SK-N-SH (cell line): ENCODE measurements around the gene R3HCC1L. TPM values are rescaled to one million over a fixed set of nuclear protein-coding genes. Genes with fewer than 3 reads are reported as not detected.

Experiments
- CTCF ChIA-PET: fragments of 300-600, 350-600 bp; formaldehyde crosslinking; extraction: SDS; loops from one replicate; lab custom pipeline; 2021; lab: Yijun Ruan, JAX
- POLR2A ChIA-PET: fragments of 350-600 bp; sonication (Branson Sonifier 250); formaldehyde crosslinking; extraction: SDS; loops from one replicate; lab custom pipeline; 2020; ENCODE audit warnings: antibody characterized with exemption, inconsistent platforms; lab: Yijun Ruan, JAX
- DNase-seq: peaks from one replicate; pipeline ENCODE4 v3.0.0; 2012
- H2AFZ ChIP-seq: fragments of 200-600 bp; sonication (generic); 2 replicates; pipeline ENCODE4 v1.8.1; 2016; ENCODE audit warnings: antibody characterized with exemption, mild to moderate bottlenecking, low read depth
- H3F3A ChIP-seq: fragments of 200-600 bp; sonication (generic); replicated peaks from 2 replicates; pipeline ENCODE3; 2016; ENCODE audit warnings: antibody characterized with exemption, mild to moderate bottlenecking; ENCODE audit not compliant: insufficient read depth
- H3K27ac ChIP-seq, 2 experiments: fragments of 200-500 bp in 1 of 2; fragments of 200-600 bp in 1 of 2; sonication (Bioruptor generic) in 1 of 2; sonication (generic), shearing (Covaris generic) in 1 of 2; 2 replicates each; pipeline versions ENCODE4 v1.5.1 to v1.6.1; 2014 to 2016; ENCODE audit warnings: low read depth in 2 of 2, inconsistent platforms in 1 of 2, low read length in 1 of 2, mild to moderate bottlenecking in 1 of 2, mixed read lengths in 1 of 2
- H3K27me3 ChIP-seq: fragments of 200-600 bp; sonication (generic), shearing (Covaris generic); 2 replicates; pipeline ENCODE4 v1.6.1; 2016; ENCODE audit warnings: mixed run types; ENCODE audit not compliant: insufficient read depth
- H3K36me3 ChIP-seq, 2 experiments: fragments of 200-500 bp in 1 of 2; fragments of 200-600 bp in 1 of 2; sonication (Bioruptor generic) in 1 of 2; sonication (generic) in 1 of 2; replicated peaks in 1 of 2; 2 replicates each; pipeline versions ENCODE3 to v1.5.1; 2014 to 2016; ENCODE audit warnings: low read length in 1 of 2, mild to moderate bottlenecking in 1 of 2; ENCODE audit not compliant: insufficient read depth in 2 of 2, control insufficient read depth in 1 of 2
- H3K4me1 ChIP-seq, 2 experiments: fragments of 200-500 bp in 1 of 2; fragments of 200-600 bp in 1 of 2; sonication (Bioruptor generic) in 1 of 2; sonication (generic), shearing (Covaris generic) in 1 of 2; 2 replicates each; pipeline versions ENCODE4 v1.5.1 to v1.6.1; 2014 to 2016; ENCODE audit warnings: low read depth in 1 of 2, low read length in 1 of 2, mixed run types in 1 of 2; ENCODE audit not compliant: insufficient read depth in 2 of 2, control insufficient read depth in 1 of 2
- H3K4me2 ChIP-seq: fragments of 200-600 bp; sonication (generic), shearing (Covaris generic); 2 replicates; pipeline ENCODE4 v1.6.1; 2017; ENCODE audit warnings: mixed run types
- H3K4me3 ChIP-seq, 2 experiments: fragments of 200-500 bp in 1 of 2; fragments of 200-600 bp in 1 of 2; sonication (Bioruptor generic) in 1 of 2; sonication (generic), shearing (Covaris generic) in 1 of 2; 2 replicates each; pipeline versions ENCODE4 v1.5.1 to v1.8.1; 2014 to 2016; ENCODE audit warnings: low read depth in 2 of 2, inconsistent platforms in 1 of 2, low read length in 1 of 2, mild to moderate bottlenecking in 1 of 2, mixed read lengths in 1 of 2, moderate library complexity in 1 of 2
- H3K79me2 ChIP-seq: fragments of 200-600 bp; sonication (generic); 2 replicates; pipeline ENCODE4 v1.8.1; 2017; ENCODE audit warnings: mild to moderate bottlenecking; ENCODE audit not compliant: insufficient read depth
- H3K9ac ChIP-seq: fragments of 200-600 bp; sonication (generic); 2 replicates; pipeline ENCODE4 v1.6.1; 2017; ENCODE audit warnings: mixed run types
- H3K9me2 ChIP-seq: fragments of 200-600 bp; sonication (generic); 2 replicates; pipeline ENCODE4 v1.6.1; 2017; ENCODE audit warnings: mixed run types
- H3K9me3 ChIP-seq: fragments of 200-600 bp; sonication (generic); 2 replicates; pipeline ENCODE4 v1.6.1; 2017; ENCODE audit warnings: mixed run types, mild to moderate bottlenecking, moderate library complexity
- H4K20me1 ChIP-seq: fragments of 200-600 bp; sonication (generic); 2 replicates; pipeline ENCODE4 v1.6.1; 2017; ENCODE audit warnings: mild to moderate bottlenecking, mixed run types; ENCODE audit not compliant: insufficient read depth
- CHD2 ChIP-seq: fragments of 150-350 bp; IDR thresholded peaks from 2 replicates; pipeline ENCODE4 v1.6.1; 2018; ENCODE audit warnings: low read length; ENCODE audit not compliant: partially characterized antibody
- CTCF ChIP-seq: fragments of 200-600 bp; sonication (generic); IDR thresholded peaks from 2 replicates; pipeline ENCODE4 v1.6.1; 2017; ENCODE audit warnings: antibody characterized with exemption, mild to moderate bottlenecking, moderate library complexity
- ELF1 ChIP-seq: IDR thresholded peaks from 2 replicates; pipeline ENCODE4 v1.4.0; 2012
- EP300 ChIP-seq, 2 experiments: IDR thresholded peaks; 2 replicates each; pipeline versions ENCODE4 v1.4.0 to v1.6.1; 2012; ENCODE audit warnings: borderline replicate concordance in 1 of 2, low read depth in 1 of 2, low read length in 1 of 2
- FOXM1 ChIP-seq: IDR thresholded peaks from 2 replicates; pipeline ENCODE4 v1.4.0; 2012; ENCODE audit warnings: low read depth, mild to moderate bottlenecking
- GATA2 ChIP-seq: sonication (generic); formaldehyde crosslinking; IDR thresholded peaks from 2 replicates; pipeline ENCODE4 v1.5.0; 2020; ENCODE audit warnings: mild to moderate bottlenecking, missing genetic modification reagents
- NFIC ChIP-seq: IDR thresholded peaks from 2 replicates; pipeline ENCODE4 v1.4.0; 2012; ENCODE audit warnings: borderline replicate concordance
- NRF1 ChIP-seq: IDR thresholded peaks from 2 replicates; pipeline ENCODE4 v1.6.1; 2012; ENCODE audit warnings: low read depth, mild to moderate bottlenecking, low read length
- POLR2AphosphoS5 ChIP-seq: IDR thresholded peaks from 2 replicates; pipeline ENCODE4 v1.6.1; 2012; ENCODE audit warnings: low read depth, low read length
- RAD21 ChIP-seq: IDR thresholded peaks from 2 replicates; pipeline ENCODE4 v1.6.1; 2012; ENCODE audit warnings: mild to moderate bottlenecking, low read length
- RFX5 ChIP-seq: IDR thresholded peaks from 2 replicates; pipeline ENCODE4 v1.6.1; 2012; ENCODE audit warnings: mild to moderate bottlenecking, improper control_type of control experiment, low read length
- RXRA ChIP-seq: IDR thresholded peaks from 2 replicates; pipeline ENCODE4 v1.4.0; 2012; ENCODE audit warnings: low read depth, mild to moderate bottlenecking, borderline replicate concordance
- SIN3A ChIP-seq: IDR thresholded peaks from 2 replicates; pipeline ENCODE4 v1.6.1; 2012; ENCODE audit warnings: low read depth, mild to moderate bottlenecking, low read length, moderate library complexity, borderline replicate concordance
- SMC3 ChIP-seq: IDR thresholded peaks from 2 replicates; pipeline ENCODE4 v1.6.1; 2012; ENCODE audit warnings: low read depth, low read length, improper control_type of control experiment
- TAF1 ChIP-seq: IDR thresholded peaks from 2 replicates; pipeline ENCODE4 v1.6.1; 2012; ENCODE audit warnings: low read depth, mild to moderate bottlenecking, low read length, moderate library complexity, borderline replicate concordance
- TEAD4 ChIP-seq: IDR thresholded peaks from 2 replicates; pipeline ENCODE4 v1.4.0; 2012; ENCODE audit warnings: mild to moderate bottlenecking, borderline replicate concordance; ENCODE audit not compliant: insufficient read depth
- USF1 ChIP-seq: IDR thresholded peaks from 2 replicates; pipeline ENCODE4 v1.4.0; 2012; ENCODE audit warnings: low read depth, borderline replicate concordance
- WGBS: methylation state at CpG from one replicate; pipeline ENCODE4 v1.1.6; 2017; ENCODE audit warnings: low lambda C conversion rate; 5-methylcytosine and 5-hydroxymethylcytosine counted together
- polyA plus RNA-seq, 3 experiments: library from polyadenylated mRNA; depleted of rRNA; stranded (reverse); fragments of >200 nt; gene quantifications; 2 replicates each; pipeline ENCODE4 v1.2.3, GENCODE V29; 2012

R3HCC1L gene
- polyA plus RNA-seq, 1 of the 3 experiments (the other 2 are of a cell fraction) = 6.0 TPM

GRCh38 chr10:98240524-98240923, 106.1 kb downstream of the R3HCC1L start:
- Histone ChIP-seq H3K27ac (no peak overlapping the region), H3K27me3 (no peaks in the 10 kb centered on the region), H3K9me2 (no peaks in the 10 kb centered on the region), H3K4me1 (0 out of 4 replicates have a peak, but pooled peaks cover 0 to 6% of the 10 kb centered on the region in 2 experiments), H2AFZ (no peak overlapping the region), H3K9me3 (no peaks in the 10 kb centered on the region), H3K9ac (no peak overlapping the region), H3K79me2 (no peaks in the 10 kb centered on the region), H4K20me1 (no peaks in the 10 kb centered on the region), H3K4me3 (no peak overlapping the region), H3K36me3 (peaks cover 35 to 66% of the 10 kb centered on the region in 2 experiments), H3F3A (peaks cover 4% of the 10 kb centered on the region), H3K4me2 (no peak overlapping the region)
- TF ChIP-seq NRF1 = no peak
- no peak for TF ChIP-seq POLR2AphosphoS5
- no peak for TF ChIP-seq RFX5
- no peak for TF ChIP-seq TAF1
- no peak for TF ChIP-seq ELF1
- no peak for TF ChIP-seq FOXM1
- 86% methylated on average over 3 of the region's 3 CpGs for WGBS
- POLR2A ChIA-PET = no interaction called here
- CTCF ChIA-PET = interaction anchor here (1.0 to 7.9 kb wide), 3 partner anchors 36 to 70 kb away, joined by 3 to 95 read pairs (median 23); no protein-coding TSS in a partner anchor
- no peak for DNase-seq

GRCh38 chr10:98242823-98243222, 108.4 kb downstream of the R3HCC1L start:
- Histone ChIP-seq H3F3A (peaks cover 4% of the 10 kb centered on the region), H3K36me3 (peaks cover 30 to 64% of the 10 kb centered on the region in 2 experiments), H4K20me1 (no peaks in the 10 kb centered on the region), H3K9me3 (no peaks in the 10 kb centered on the region), H3K4me2 (no peak overlapping the region), H3K9ac (no peak overlapping the region), H3K4me3 (no peak overlapping the region; a peak in 1 of 4 replicates), H3K79me2 (no peaks in the 10 kb centered on the region), H3K27ac (no peak overlapping the region), H3K27me3 (no peaks in the 10 kb centered on the region), H3K4me1 (0 out of 4 replicates have a peak, but pooled peaks cover 0 to 6% of the 10 kb centered on the region in 2 experiments), H2AFZ (no peak overlapping the region), H3K9me2 (no peaks in the 10 kb centered on the region)
- ChIA-PET POLR2A (no interaction called here), CTCF (interaction anchor here (0.6 to 7.9 kb wide), 21 partner anchors 10 to 328 kb away, joined by 3 to 95 read pairs (median 4); partner anchors contain the start of gene LOXL4)
- peak; percentile 69 for TF ChIP-seq CTCF
- peak; percentile 85 for TF ChIP-seq RAD21
- TF ChIP-seq GATA2 = no peak
- TF ChIP-seq CHD2 = no peak
- peak; percentile 61 for TF ChIP-seq SMC3
- WGBS = 84% methylated on average over 1 of the region's 1 CpG
- peak; percentile 29 for DNase-seq

GRCh38 chr10:98244141-98244540, 109.7 kb downstream of the R3HCC1L start:
- Histone ChIP-seq H2AFZ (no peak overlapping the region), H3F3A (peaks cover 4% of the 10 kb centered on the region), H4K20me1 (no peaks in the 10 kb centered on the region), H3K4me2 (no peak overlapping the region), H3K9me3 (no peaks in the 10 kb centered on the region), H3K27ac (no peak overlapping the region), H3K36me3 (peaks cover 30 to 64% of the 10 kb centered on the region in 2 experiments), H3K79me2 (no peaks in the 10 kb centered on the region), H3K4me3 (no peak overlapping the region), H3K4me1 (no peaks in the 10 kb centered on the region), H3K9me2 (no peaks in the 10 kb centered on the region), H3K9ac (no peak overlapping the region), H3K27me3 (no peaks in the 10 kb centered on the region)
- ChIA-PET CTCF (interaction anchor here (0.6 to 7.9 kb wide), 6 partner anchors 10 to 330 kb away, joined by 3 to 95 read pairs (median 4); no protein-coding TSS in a partner anchor), POLR2A (no interaction called here)
- TF ChIP-seq POLR2AphosphoS5 (no peak), CTCF (no peak), RXRA (no peak), EP300 (IDR thresholded peaks at IDR 0.05; ENCODE audit: borderline replicate concordance in 1 of 2, low read depth in 1 of 2, low read length in 1 of 2) (no peak), USF1 (no peak), FOXM1 (no peak), RFX5 (no peak), TEAD4 (no peak), ELF1 (no peak), RAD21 (no peak), NFIC (no peak), SIN3A (no peak)
- DNase-seq = no peak
- 98% methylated on average over 5 of the region's 5 CpGs for WGBS
